Right ventricle myocardium superior (tissue), 1 donor: ENCODE results near the gene HNRNPF. TPM values are rescaled to one million over a fixed set of nuclear protein-coding genes. Genes with fewer than 3 reads are reported as not detected.
A peak's percentile ranks its signal among the peaks of the same experiment; 100 is the strongest.
"Not testable (repeated sequence)": the region's sequence is repeated elsewhere in the genome, so short reads cannot be mapped to it uniquely, and the experiment has no call there.

Experiments
- ATAC-seq: fragments of 200-7000 bp; cut with Tn5 transposase; one replicate; pipeline ENCODE4 v1.9.1; 2020; ENCODE audit warnings: mild to moderate bottlenecking; ENCODE audit not compliant: poor library complexity
- DNase-seq: peaks from one replicate; pipeline ENCODE4 v3.0.0-alpha.2; 2020
- intact Hi-C: fragments of 100-400 bp; cut with DNase I; formaldehyde crosslinking; loops from one replicate; pipeline ENCODE4 v1.11.2; 2022
- total RNA-seq: library from RNA; stranded (reverse); fragmentation: NEBNext Ultra II Directional; extraction: Animal tissue kit (Norgen Biotek cat#: 25700); gene quantifications from one replicate; pipeline ENCODE4 v1.2.1, GENCODE V29; 2021
- donor health status: DM: no; HTN: yes; CAD: no; lungs with severe emphysema.

The HNRNPF gene
- total RNA-seq, 1 donor from 2014 or later: 77.5 TPM

DNA sequence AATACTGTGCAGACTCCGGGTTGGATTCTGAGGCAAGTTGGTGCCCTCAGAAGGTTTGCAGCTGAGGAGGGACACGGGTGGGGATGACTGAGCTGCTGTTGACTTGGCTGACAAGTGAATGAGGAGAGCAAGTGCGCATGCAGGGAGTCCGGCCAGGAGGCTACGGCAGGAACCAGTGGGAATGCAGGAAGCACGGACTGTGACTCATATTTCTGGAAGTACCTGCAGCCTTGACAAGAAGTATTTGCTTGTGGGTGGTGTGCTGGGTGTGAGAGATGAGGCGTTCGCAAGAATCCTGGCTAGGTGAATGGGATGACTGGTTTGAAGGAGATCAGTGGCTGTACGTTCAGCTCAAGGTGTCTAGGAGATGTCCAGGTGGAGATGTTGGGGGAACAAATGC lies 68.4 kb downstream of the HNRNPF start:
- no peak for ATAC-seq
- no peak for DNase-seq
- intact Hi-C loops: loop anchor here (10.0 kb wide), 1 partner anchor 46 kb away; no protein-coding TSS in a partner anchor

DNA sequence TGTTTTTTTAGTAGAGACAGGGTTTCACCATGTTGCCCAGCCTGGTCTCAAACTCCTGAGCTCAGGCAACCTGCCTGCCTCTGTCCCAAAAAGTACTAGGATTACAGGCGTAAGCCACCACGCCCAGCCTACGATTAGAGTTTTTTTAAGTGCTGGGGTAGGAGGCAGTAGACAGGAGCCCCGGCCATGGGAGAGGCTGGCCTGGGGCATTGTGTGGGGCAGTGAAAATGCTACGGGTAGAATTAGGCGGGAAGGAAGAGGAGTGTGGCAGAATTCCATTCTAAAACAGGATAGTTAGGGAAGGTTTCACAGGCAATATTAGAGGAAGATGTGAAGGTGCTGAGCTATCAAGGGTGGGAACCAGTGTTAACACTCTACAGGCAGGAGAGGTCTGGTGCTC lies 68.9 kb downstream of the HNRNPF start:
- intact Hi-C loops: loop anchor here (10.0 kb wide), 1 partner anchor 45 kb away; no protein-coding TSS in a partner anchor
- DNase-seq: no peak
- no peak for ATAC-seq

DNA sequence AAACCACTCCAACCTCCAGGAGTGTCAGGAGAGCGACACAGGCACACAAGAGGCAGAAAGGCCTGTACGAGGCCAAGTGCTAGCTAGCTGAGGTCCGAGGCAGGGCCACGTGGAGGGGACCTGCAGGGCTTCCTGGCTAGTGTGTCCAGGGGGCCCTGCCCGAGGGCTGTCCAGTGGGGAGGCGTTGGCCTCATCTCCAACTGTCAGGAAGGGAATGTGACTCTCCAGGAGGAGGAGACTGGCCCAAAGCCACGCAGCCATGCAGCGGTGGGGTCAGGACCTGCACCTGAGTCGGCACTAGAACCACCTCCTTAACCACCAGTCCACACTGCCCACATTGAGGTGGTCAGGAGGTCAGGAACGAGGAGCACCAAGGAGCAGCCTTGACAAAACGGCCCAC lies 69.8 kb downstream of the HNRNPF start:
- ATAC-seq: no peak
- intact Hi-C loops: no loop called here
- DNase-seq: no peak

DNA sequence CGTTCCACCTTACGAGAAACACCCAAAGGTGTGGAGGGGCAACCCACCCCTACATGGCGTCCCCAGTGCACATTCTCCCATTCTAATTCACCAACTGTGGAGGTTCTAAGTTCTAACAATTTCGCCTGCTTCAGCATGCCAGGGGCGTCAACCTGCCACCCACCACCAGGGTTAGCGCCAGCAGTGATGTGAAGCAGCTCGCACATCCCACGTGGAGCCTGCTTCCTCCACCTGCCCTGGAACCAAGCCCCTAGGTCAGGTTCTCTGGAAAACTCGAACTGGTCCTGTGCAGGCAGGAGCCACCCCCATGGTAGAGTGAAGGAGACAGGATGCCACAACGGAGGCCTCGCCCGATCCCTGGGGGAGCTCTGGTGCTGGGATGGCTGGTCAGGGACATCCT lies 70.9 kb downstream of the HNRNPF start:
- DNase-seq: no peak
- intact Hi-C loops: no loop called here
- ATAC-seq: no peak

DNA sequence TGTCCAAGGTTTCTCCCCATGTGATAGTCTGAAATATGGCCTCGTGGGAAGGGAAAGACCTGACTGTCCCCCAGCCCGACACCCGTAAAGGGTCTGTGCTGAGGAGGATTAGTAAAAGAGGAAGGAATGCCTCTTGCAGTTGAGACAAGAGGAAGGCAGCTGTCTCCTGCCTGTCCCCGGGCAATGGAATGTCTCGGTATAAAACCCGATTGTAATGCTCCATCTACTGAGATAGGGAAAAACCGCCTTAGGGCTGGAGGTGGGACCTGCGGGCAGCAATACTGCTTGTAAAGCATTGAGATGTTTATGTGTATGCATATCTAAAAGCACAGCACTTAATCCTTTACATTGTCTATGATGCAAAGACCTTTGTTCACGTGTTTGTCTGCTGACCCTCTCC lies 71.5 kb downstream of the HNRNPF start:
- ATAC-seq, intact Hi-C loops: not testable (repeated sequence)
- DNase-seq: peak; percentile 13

DNA sequence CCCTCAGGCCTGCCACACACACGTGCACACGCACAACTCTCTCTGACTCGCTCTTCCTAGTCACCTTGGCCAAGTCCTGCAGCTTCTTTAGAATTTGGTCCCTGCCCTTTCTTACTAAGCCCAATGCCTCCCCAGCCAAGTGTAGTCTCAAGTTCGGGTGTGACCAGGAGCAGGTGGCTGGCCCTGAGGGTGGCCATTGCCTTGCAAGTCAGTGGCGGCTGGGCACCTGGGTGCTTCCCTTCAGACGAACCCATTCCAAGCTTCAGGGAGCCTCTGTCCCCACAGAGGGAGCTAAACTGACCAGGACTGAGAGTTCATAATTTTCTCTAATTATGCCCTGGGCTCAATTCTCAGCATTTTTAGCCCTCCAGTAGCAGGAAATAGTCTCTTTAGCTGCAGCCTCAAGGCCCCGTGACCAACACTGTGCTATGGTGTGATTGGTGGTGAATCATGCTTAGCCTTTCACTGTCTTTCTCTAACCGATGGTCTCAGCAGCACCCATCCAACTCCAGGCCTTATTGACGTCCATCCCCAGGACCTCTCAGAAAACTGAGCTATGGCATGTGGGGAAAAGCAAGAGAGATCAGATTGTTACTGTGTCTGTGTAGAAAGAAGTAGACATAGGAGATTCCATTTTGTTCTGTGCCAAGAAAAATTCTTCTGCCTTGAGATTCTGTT lies 72.2 kb downstream of the HNRNPF start:
- intact Hi-C loops: no loop called here
- ATAC-seq (no peak), DNase-seq (peak; percentile 21)

DNA sequence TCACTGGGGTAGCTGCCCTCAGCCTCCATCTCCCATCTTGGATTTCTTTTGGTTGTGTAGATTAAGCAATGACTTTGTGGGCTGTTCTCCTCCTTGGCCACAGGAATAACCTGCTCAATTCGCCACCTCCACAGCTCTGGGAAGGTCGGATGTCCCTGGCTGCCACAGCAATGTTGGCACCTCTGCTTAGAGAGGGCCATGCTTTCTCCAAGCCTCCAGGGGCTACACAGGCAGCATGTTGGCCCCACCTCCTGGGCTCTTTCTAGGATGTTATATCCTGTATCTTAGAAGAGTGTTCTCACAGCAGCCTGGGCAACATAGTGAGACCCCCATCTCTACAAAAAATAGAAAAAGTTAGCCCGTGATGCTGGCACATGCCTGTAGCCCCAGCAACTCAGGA lies 72.9 kb downstream of the HNRNPF start:
- intact Hi-C loops: no loop called here
- peak; percentile 4 for DNase-seq
- ATAC-seq: no peak

Other genes starting within 250 kb of the HNRNPF start
- 1.6 TPM for gene RASGEF1A, start 142.1 kb downstream of the HNRNPF start, total RNA-seq
- not detected for gene FXYD4, start 37.5 kb downstream of the HNRNPF start, total RNA-seq
- 2.0 TPM for gene ZNF487, start 27.9 kb upstream of the HNRNPF start, total RNA-seq
- 2.0 TPM for gene ZNF239, start 165.4 kb upstream of the HNRNPF start, total RNA-seq
- gene ZNF485, start 197.3 kb upstream of the HNRNPF start, total RNA-seq: 1.4 TPM
- 52.7 TPM for gene ZNF32, start 239.7 kb upstream of the HNRNPF start, total RNA-seq